ENCODE measurements around the gene SPRR4.

GRCh38 chr1:152959273-152959672 is 11.2 kb upstream of the SPRR4 start:
- no peak for TF ChIP-seq BRCA1 (IDR thresholded peaks at IDR 0.05)
- no peak for TF ChIP-seq BRCA1 (CRISPR knock-in tag; IDR thresholded peaks at IDR 0.05)
- TF ChIP-seq CREB1 (IDR thresholded peaks at IDR 0.05), result no peak
- TF ChIP-seq CREB1 (CRISPR knock-in tag; IDR thresholded peaks at IDR 0.05), result no peak
- TF ChIP-seq, protein P1, sequence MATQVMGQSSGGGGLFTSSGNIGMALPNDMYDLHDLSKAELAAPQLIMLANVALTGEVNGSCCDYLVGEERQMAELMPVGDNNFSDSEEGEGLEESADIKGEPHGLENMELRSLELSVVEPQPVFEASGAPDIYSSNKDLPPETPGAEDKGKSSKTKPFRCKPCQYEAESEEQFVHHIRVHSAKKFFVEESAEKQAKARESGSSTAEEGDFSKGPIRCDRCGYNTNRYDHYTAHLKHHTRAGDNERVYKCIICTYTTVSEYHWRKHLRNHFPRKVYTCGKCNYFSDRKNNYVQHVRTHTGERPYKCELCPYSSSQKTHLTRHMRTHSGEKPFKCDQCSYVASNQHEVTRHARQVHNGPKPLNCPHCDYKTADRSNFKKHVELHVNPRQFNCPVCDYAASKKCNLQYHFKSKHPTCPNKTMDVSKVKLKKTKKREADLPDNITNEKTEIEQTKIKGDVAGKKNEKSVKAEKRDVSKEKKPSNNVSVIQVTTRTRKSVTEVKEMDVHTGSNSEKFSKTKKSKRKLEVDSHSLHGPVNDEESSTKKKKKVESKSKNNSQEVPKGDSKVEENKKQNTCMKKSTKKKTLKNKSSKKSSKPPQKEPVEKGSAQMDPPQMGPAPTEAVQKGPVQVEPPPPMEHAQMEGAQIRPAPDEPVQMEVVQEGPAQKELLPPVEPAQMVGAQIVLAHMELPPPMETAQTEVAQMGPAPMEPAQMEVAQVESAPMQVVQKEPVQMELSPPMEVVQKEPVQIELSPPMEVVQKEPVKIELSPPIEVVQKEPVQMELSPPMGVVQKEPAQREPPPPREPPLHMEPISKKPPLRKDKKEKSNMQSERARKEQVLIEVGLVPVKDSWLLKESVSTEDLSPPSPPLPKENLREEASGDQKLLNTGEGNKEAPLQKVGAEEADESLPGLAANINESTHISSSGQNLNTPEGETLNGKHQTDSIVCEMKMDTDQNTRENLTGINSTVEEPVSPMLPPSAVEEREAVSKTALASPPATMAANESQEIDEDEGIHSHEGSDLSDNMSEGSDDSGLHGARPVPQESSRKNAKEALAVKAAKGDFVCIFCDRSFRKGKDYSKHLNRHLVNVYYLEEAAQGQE (IDR thresholded peaks at IDR 0.05; ENCODE audit: borderline replicate concordance), result no peak
- TF ChIP-seq, protein P1 (CRISPR knock-in tag; IDR thresholded peaks at IDR 0.05; ENCODE audit: low read depth), result no peak
- TF ChIP-seq, protein P2, sequence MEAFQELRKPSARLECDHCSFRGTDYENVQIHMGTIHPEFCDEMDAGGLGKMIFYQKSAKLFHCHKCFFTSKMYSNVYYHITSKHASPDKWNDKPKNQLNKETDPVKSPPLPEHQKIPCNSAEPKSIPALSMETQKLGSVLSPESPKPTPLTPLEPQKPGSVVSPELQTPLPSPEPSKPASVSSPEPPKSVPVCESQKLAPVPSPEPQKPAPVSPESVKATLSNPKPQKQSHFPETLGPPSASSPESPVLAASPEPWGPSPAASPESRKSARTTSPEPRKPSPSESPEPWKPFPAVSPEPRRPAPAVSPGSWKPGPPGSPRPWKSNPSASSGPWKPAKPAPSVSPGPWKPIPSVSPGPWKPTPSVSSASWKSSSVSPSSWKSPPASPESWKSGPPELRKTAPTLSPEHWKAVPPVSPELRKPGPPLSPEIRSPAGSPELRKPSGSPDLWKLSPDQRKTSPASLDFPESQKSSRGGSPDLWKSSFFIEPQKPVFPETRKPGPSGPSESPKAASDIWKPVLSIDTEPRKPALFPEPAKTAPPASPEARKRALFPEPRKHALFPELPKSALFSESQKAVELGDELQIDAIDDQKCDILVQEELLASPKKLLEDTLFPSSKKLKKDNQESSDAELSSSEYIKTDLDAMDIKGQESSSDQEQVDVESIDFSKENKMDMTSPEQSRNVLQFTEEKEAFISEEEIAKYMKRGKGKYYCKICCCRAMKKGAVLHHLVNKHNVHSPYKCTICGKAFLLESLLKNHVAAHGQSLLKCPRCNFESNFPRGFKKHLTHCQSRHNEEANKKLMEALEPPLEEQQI (IDR thresholded peaks at IDR 0.05), result no peak
- TF ChIP-seq, protein P3, sequence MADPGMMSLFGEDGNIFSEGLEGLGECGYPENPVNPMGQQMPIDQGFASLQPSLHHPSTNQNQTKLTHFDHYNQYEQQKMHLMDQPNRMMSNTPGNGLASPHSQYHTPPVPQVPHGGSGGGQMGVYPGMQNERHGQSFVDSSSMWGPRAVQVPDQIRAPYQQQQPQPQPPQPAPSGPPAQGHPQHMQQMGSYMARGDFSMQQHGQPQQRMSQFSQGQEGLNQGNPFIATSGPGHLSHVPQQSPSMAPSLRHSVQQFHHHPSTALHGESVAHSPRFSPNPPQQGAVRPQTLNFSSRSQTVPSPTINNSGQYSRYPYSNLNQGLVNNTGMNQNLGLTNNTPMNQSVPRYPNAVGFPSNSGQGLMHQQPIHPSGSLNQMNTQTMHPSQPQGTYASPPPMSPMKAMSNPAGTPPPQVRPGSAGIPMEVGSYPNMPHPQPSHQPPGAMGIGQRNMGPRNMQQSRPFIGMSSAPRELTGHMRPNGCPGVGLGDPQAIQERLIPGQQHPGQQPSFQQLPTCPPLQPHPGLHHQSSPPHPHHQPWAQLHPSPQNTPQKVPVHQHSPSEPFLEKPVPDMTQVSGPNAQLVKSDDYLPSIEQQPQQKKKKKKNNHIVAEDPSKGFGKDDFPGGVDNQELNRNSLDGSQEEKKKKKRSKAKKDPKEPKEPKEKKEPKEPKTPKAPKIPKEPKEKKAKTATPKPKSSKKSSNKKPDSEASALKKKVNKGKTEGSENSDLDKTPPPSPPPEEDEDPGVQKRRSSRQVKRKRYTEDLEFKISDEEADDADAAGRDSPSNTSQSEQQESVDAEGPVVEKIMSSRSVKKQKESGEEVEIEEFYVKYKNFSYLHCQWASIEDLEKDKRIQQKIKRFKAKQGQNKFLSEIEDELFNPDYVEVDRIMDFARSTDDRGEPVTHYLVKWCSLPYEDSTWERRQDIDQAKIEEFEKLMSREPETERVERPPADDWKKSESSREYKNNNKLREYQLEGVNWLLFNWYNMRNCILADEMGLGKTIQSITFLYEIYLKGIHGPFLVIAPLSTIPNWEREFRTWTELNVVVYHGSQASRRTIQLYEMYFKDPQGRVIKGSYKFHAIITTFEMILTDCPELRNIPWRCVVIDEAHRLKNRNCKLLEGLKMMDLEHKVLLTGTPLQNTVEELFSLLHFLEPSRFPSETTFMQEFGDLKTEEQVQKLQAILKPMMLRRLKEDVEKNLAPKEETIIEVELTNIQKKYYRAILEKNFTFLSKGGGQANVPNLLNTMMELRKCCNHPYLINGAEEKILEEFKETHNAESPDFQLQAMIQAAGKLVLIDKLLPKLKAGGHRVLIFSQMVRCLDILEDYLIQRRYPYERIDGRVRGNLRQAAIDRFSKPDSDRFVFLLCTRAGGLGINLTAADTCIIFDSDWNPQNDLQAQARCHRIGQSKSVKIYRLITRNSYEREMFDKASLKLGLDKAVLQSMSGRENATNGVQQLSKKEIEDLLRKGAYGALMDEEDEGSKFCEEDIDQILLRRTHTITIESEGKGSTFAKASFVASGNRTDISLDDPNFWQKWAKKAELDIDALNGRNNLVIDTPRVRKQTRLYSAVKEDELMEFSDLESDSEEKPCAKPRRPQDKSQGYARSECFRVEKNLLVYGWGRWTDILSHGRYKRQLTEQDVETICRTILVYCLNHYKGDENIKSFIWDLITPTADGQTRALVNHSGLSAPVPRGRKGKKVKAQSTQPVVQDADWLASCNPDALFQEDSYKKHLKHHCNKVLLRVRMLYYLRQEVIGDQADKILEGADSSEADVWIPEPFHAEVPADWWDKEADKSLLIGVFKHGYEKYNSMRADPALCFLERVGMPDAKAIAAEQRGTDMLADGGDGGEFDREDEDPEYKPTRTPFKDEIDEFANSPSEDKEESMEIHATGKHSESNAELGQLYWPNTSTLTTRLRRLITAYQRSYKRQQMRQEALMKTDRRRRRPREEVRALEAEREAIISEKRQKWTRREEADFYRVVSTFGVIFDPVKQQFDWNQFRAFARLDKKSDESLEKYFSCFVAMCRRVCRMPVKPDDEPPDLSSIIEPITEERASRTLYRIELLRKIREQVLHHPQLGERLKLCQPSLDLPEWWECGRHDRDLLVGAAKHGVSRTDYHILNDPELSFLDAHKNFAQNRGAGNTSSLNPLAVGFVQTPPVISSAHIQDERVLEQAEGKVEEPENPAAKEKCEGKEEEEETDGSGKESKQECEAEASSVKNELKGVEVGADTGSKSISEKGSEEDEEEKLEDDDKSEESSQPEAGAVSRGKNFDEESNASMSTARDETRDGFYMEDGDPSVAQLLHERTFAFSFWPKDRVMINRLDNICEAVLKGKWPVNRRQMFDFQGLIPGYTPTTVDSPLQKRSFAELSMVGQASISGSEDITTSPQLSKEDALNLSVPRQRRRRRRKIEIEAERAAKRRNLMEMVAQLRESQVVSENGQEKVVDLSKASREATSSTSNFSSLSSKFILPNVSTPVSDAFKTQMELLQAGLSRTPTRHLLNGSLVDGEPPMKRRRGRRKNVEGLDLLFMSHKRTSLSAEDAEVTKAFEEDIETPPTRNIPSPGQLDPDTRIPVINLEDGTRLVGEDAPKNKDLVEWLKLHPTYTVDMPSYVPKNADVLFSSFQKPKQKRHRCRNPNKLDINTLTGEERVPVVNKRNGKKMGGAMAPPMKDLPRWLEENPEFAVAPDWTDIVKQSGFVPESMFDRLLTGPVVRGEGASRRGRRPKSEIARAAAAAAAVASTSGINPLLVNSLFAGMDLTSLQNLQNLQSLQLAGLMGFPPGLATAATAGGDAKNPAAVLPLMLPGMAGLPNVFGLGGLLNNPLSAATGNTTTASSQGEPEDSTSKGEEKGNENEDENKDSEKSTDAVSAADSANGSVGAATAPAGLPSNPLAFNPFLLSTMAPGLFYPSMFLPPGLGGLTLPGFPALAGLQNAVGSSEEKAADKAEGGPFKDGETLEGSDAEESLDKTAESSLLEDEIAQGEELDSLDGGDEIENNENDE (IDR thresholded peaks at IDR 0.05; ENCODE audit: low read depth, low read length), result no peak
- TF ChIP-seq MYC (IDR thresholded peaks at IDR 0.05; ENCODE audit: low read depth, low read length), result no peak
- TF ChIP-seq MYC (CRISPR knock-in tag; IDR thresholded peaks at IDR 0.05; ENCODE audit: borderline replicate concordance, low read depth), result no peak
- TF ChIP-seq, protein P4, sequence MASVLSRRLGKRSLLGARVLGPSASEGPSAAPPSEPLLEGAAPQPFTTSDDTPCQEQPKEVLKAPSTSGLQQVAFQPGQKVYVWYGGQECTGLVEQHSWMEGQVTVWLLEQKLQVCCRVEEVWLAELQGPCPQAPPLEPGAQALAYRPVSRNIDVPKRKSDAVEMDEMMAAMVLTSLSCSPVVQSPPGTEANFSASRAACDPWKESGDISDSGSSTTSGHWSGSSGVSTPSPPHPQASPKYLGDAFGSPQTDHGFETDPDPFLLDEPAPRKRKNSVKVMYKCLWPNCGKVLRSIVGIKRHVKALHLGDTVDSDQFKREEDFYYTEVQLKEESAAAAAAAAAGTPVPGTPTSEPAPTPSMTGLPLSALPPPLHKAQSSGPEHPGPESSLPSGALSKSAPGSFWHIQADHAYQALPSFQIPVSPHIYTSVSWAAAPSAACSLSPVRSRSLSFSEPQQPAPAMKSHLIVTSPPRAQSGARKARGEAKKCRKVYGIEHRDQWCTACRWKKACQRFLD (CRISPR knock-in tag; IDR thresholded peaks at IDR 0.05), result no peak
